ENCODE data around the gene ATP1A4. TPM values are rescaled to one million over a fixed set of nuclear protein-coding genes. Genes with fewer than 3 reads are reported as not detected.

ATP1A4 gene
- total and polyA plus RNA-seq, 2 of the 13 experiments (the other 11 are each of a cell fraction or from before 2014, with no cell fraction given), result not detected

DNA sequence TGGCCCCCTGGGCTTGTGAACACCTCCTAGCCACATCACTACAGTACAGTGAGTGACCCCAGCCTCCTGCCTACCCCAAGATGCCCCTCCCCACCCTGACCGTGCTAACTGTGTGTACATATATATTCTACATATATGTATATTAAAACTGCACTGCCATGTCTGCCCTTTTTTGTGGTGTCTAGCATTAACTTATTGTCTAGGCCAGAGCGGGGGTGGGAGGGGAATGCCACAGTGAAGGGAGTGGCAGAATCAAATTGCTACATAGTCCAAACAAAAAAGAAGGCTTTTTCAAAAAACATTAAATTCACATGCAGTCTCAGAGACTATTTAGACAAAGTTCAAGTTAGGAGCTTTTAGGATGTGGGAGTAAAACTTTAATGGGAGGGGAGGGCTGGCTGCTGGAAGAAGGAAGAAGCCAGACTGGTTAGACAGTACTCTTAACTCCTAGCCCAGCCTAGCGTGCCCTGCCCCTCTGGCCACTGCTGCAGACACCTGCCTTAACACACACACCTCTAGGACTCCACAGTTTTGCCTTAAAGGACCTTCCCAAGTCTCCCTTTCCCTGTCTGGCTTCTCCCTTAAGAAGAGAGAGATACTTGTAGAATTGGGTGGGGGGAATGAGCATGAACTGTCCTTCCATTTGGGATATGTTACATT is 63.2 kb downstream of the ATP1A4 start (continued):
- TF ChIP-seq RFX5 (IDR thresholded peaks at IDR 0.05; ENCODE audit: low read depth, low read length) (no peak), DMAP1 (CRISPR knock-in tag; IDR thresholded peaks at IDR 0.05) (no peak), FIP1L1 (IDR thresholded peaks at IDR 0.05; ENCODE audit: borderline replicate concordance, insufficient read depth, low read depth, low read length) (no peak)

DNA sequence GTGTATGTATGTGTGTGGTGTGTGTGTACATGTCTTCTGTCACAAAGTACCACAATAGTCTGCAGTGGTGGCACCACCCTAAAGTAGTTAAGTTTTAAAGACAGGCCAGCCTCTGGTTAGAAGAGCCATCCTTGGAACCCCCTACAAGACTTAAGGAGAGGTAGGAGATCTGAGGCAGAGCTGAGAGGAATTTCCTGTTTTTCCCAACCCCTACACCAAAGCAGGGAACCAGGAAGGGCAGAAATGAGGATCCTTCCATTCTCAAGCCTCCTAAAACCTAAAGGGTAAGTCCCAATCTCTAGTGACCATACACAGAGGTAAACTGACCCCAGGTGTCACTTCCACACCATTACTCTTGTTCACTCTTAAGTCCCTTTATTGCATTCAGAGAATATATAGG is 64.9 kb downstream of the ATP1A4 start:
- 0 out of 2 replicates have a peak, but pooled peaks have one; percentile 18 for TF ChIP-seq POLR2G (IDR thresholded peaks at IDR 0.05; ENCODE audit: low read depth, low read length)
- TF ChIP-seq MTA1 (CRISPR knock-in tag; IDR thresholded peaks at IDR 0.05; ENCODE audit: borderline replicate concordance), result no peak
- no peak for TF ChIP-seq ZIK1 (CRISPR knock-in tag; IDR thresholded peaks at IDR 0.05; ENCODE audit: borderline replicate concordance, low read depth)
- CTCF ChIA-PET (ENCODE audit: low intra/inter-chr PET ratio, low total read pairs), result no interaction called here
- ATAC-seq, result no peak
- Histone ChIP-seq H2AFZ (ENCODE audit: low read length) (no peak overlapping the region), H3K9ac (ENCODE audit: insufficient read depth, low read depth, low read length) (no peak overlapping the region), H3K27ac (ENCODE audit: extremely low read length, insufficient read depth, low read length) (no peak overlapping the region), H3K4me3 (replicated peaks in 1 of 3; ENCODE audit: insufficient read depth in 1 of 3, low read depth in 2 of 3, low read length in 3 of 3) (no peak overlapping the region), H3K9me3 (ENCODE audit: low read length) (no peaks in the 10 kb centered on the region), H3K4me1 (ENCODE audit: insufficient read depth, low read length) (peaks cover 16% of the 10 kb centered on the region), H4K20me1 (ENCODE audit: insufficient read depth, low read length) (no peaks in the 10 kb centered on the region; the same call in 1 of the 2 replicates), H3K36me3 (replicated peaks in 1 of 2; ENCODE audit: control insufficient read depth in 1 of 2, insufficient read depth in 2 of 2, low read length in 2 of 2) (peaks cover 43 to 82% of the 10 kb centered on the region in 2 experiments), H3K27me3 (ENCODE audit: control insufficient read depth in 1 of 2, insufficient read depth in 2 of 2, low read length in 2 of 2) (no peaks in the 10 kb centered on the region), H3K79me2 (ENCODE audit: insufficient read depth, low read length) (no peaks in the 10 kb centered on the region), H3K4me2 (ENCODE audit: low read depth, low read length) (no peak overlapping the region)
- FAIRE-seq, result no peak
- intact Hi-C loops (cut with micrococcal nuclease; ENCODE audit: unreplicated experiment) (loop anchor here (5.0 kb wide), 1 partner anchor 36 kb away; no protein-coding TSS in a partner anchor), in situ Hi-C loops (cut with HindIII; ENCODE audit: extremely low pct_ligation_motif_present, low pct_unique_long_range_greater_than_20kb) (loop anchor here (10.0 kb wide), 1 partner anchor 112 kb away; no protein-coding TSS in a partner anchor)
- BruUV-seq (replicated peaks), result no TSS peak
- DNase-seq (ENCODE audit: low spot score), result no peak
- POLR2A ChIA-PET, result no interaction called here

Measured in HepG2 (cell line).